ENCODE measurements around the gene TET1.
"Not testable (repeated sequence)": the region's sequence is repeated elsewhere in the genome, so short reads cannot be mapped to it uniquely, and the experiment has no call there.

The TET1 gene

GRCh38 chr10:68618234-68618633 is 58.1 kb downstream of the TET1 start:
- DNase-seq, result no peak

DNA sequence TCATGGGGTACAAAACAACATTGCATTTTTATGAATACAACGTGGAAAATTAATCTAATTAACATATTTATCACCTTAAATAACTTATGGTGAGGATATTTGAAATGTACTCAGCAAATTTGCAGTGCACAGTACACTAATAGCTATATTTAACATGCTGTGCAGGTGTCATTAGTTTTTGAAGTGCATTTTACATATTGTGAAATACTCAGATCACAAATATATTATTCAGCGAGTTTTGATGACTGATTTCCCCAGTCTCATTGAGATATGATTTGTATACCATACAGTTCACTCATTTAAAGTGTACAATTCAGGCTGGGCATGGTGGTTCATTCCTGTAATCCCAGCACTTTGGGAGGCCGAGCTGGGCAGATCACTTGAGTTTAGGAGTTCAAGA is 59.5 kb downstream of the TET1 start:
- DNase-seq, result no peak

- no peak for DNase-seq
Measured at GRCh38 chr10:68625316-68625921, 65.3 kb downstream of the TET1 start.

GRCh38 chr10:68628576-68629127 is 68.5 kb downstream of the TET1 start:
- no peak for DNase-seq

DNA sequence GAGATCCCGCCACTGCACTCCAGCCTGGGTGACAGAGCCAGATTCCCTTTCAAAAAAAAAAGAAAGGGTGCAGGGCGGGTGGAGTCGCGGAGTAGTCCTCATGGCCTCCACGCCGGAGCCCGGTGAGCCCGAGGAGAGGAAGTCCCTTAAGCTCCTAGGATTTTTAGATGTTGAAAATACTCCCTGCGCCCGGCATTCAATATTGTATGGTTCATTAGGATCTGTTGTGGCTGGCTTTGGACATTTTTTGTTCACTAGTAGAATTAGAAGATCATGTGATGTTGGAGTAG is 72.1 kb downstream of the TET1 start:
- DNase-seq, result not testable (repeated sequence)

DNA sequence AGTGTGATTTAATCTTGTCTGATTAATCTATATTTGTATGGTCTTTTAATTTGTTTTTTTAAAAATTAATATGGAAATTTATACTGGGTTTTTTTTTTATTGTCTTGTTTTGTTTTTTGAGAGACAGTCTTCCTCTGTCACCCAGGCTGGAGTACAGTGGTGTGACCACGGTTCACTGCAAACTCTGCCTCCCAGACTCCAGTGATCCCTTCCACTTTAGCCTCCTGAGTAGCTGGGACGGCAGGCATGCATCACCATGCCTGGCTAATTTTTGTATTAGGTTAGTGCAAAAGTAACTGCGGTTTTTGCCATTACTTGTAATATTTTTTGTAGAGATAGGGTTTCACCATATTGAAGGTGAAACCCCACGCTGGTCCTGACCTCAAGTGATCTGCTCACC is 73.1 kb downstream of the TET1 start:
- DNase-seq, result no peak

DNA sequence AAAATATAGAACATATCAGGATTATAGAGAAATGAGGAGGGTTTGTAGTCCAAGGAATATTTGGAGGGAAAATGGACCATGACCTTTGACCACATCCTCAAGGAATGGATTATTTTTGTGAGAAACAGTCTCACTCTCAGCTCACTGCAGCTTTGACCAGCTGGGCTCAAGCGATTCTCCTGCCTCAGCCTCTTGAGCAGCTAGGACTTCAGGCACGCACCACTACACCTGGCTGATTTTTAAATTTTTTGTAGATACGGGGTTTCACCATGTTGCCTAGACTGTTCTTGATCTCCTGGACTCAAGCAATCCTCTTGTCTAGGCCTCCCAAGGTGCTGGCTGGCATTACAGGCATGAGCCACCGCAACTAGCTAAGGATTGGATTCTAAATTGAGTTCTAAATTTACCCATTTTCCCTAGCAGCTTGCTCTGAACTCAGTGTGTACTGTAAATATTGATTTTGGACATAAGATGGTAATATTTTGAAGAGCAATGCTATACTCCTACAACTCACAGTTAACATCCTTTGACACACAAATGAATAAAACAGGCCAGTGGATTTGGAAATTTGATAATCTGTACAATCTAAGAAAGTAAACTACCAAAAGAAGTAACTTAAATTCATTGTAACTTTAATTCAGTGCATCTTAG is 73.8 kb downstream of the TET1 start:
- no peak for DNase-seq

DNA sequence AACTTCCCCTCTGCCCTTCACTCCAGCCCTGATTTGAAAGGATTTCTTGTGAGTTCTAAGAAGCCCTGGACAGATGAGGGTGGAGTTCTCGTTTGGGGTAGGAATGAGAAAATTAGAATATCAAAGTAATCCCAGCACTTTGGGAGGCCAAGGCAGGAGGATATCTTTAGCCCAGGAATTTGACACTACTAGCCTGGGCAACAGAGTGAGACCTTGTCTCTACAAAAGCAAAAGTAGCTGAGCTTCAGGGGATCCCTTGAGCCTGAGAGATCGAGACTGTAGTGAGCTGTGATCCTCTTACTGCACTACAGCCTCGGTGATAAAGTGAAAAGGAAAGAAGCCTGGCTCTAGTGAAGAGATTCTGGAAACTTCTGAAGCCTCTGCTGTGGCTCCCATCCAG is 76.2 kb downstream of the TET1 start:
- DNase-seq, result no peak

DNA sequence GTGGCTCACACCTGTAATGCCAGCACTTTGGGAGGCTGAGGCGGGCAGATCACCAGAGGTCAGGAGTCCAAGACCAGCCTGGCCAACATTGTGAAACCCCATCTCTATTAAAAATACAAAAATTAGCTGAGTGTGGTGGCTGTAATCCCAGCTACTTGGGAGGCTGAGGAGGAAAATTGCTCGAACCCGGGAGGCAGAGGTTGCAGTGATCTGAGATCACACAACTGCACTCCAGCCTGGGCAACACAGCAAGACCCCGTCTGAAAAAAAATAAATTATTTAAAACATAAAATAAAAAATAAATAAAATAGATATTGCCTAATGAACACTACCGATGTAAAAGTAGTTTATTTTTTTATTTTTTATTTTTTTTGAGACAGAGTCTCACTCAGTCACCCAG is 83.4 kb downstream of the TET1 start:
- DNase-seq, result not testable (repeated sequence)

DNA sequence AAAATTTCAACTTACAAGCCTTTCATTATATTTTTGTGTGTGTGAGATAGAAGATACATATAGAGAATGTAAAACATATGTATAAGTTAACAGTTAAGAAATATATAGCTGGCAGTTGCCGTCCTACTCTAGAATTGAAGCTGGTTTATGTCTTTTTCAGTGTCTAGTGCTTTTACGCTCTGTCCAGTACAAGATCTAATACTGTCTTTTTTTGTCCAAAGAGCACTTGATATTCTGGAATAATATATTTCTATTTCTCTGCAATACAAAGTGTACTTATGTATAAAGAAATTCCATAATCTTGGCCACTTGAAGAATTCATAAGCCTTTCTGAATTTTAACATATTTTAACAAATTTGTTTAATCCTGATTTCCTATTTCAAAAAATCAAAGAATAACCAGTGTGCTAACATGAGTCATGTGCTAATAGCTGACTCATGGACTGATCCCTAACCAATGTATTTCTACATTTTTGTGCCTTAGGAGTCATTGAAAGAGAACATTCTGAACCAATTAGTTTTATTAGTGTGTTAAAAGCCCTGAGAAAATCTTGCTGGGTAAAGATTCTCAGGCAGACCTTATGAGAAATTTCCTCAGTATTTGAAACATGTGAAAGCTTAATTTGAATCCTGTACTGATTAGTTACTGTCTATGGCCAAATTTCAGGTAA is 87.7 kb downstream of the TET1 start:
- no peak for DNase-seq

- no peak for DNase-seq
Measured at GRCh38 chr10:68655620-68656126, 95.5 kb downstream of the TET1 start.

- no peak for DNase-seq
Measured at GRCh38 chr10:68665841-68666240, 105.7 kb downstream of the TET1 start.

- DNase-seq, result no peak
Measured at GRCh38 chr10:68666280-68666760, 106.2 kb downstream of the TET1 start.

- no peak for DNase-seq
Measured at GRCh38 chr10:68668231-68668630, 108.1 kb downstream of the TET1 start.

GRCh38 chr10:68668972-68669371 is 108.8 kb downstream of the TET1 start:
- no peak for DNase-seq

DNA sequence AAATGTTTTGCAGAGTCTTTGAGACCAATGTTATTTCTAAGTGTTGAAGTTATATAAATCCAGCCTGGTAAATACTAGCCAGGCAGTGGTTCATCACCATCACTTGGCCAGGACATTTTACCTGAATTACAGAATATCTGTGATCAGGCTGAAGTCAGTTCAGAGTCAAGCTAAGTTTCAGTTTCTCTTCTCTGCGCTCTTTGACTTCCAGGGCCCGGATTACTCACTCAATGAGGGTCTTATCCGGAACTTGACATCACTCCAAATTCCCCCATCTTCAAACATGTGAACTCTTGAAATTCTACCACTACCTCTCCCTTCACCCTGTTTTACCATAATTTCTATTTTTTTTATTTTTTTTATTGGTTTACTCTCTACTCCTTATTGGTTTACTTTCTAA is 124.3 kb downstream of the TET1 start:
- no peak for DNase-seq

GRCh38 chr10:68696018-68696417 is 135.9 kb downstream of the TET1 start:
- DNase-seq, result no peak

DNA sequence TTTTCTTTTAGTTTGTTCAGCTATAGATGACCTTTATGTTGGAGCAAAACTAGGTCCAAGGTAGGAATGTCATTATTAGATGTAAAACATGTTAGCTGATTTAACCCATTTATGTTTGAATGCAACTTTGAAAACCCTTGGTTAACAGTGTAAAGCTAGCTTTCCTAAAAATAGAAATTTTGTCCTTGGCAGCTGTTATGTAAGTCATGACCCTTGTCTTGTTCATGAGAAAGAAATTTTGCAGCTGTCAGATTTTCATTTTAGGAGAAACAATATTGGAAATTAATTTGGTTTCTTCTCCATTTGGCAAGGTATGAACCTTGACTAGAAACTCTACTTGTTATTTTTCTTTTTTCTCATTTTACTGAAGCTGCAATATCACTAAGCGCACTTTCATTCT is 137.0 kb downstream of the TET1 start:
- no peak for DNase-seq

DNA sequence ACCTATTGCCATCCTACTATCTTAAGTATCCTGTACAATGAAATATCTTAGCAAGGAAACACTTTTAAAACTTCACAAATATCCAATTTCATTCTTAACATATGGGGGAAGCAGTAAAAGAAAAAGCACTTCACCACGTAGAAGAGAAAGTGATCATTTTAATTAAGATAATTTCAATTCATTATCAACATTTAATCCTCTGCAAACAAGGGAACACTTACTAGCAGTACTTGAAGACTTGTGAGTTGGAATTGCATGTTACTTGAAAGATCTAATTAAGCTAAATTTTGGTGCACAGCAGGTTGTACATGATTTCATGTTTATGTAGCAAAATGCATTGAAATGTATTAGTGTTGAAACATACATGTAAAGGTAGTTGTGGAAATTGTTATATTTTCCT is 140.1 kb downstream of the TET1 start:
- no peak for DNase-seq

DNA sequence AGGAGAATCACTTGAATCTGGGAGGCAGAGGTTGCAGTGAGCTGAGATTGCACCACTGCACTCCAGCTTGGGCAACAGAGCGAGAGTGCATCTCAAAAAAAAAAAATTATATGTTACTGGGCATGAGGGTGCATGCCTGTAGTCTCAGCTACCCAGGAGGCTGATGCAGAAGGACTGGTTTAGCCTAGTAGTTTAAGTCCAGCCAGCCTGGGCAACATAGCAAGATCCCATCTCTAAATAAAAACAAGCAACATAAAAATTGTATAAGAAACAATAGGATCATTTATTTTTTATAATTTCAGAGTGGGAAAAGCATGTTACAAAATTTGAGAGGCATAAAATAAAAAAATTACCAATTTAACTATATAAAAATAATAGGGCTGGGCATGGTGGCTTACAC is 145.4 kb downstream of the TET1 start:
- no peak for DNase-seq

GRCh38 chr10:68708987-68709386 is 148.8 kb downstream of the TET1 start:
- DNase-seq, result not testable (repeated sequence)

DNA sequence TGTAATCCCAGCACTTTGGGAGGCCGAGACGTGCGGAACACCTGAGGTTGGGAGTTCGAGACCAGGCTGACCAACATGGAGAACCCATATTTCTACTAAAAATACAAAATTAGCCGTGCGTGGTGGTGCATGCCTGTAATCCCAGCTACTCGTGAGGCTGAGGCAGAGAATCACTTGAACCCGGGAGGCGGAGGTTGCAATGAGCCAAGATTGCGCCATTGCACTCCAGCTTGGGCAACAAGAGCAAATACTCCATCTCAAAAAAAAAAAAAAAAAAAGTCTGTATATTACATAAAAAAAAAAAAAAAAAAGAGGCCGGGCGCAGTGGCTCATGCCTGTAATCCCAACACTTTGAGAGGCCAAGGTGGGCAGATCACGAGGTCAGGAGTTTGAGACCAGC is 152.9 kb downstream of the TET1 start:
- DNase-seq, result not testable (repeated sequence)

- DNase-seq, result no peak
Measured at GRCh38 chr10:68717435-68717834, 157.3 kb downstream of the TET1 start.

All from CD4-positive, alpha-beta T cell treated with Interleukin-15 for 1 hour (primary cell).